ENCODE data around the gene PARVG.
A peak's percentile ranks its signal among the peaks of the same experiment; 100 is the strongest.

PARVG gene

DNA sequence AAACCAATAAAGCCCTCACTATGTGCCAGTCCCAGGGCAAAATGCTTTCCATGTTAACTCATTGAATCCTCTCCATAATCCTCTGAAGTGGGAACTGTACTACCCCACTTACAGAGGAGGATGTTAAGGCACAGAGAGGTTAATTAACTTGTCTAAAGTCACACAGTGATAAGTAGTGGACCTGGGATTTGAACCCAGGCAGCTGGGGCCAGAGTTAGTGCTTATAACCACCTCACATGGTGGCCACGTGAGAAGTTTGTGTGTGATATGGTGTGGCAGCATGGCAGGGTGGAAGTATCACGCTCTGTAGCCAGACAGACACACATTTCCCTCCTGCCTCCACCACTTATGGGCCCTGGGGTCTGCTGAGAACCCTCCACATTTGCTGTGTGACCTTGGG lies 16.5 kb downstream of the PARVG start:
- DNase-seq = no peak

DNA sequence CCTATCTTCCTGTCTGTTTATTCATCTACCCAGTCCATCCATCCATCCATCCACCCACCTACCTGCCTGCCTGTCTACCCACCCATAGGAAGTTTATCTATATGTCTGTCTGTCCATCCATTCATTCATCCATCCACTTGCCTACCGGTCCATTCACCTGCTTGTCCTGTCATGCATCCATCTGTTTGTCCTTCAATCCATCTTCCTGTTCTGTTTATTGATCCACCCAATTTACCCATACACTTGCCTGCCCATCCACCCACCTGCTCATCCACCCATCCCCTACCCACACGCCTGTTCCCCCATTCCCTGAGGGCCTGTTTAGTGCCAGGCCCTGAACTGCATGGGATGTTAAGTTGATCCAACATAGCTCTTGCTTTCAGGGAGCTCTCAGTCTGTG lies 18.4 kb downstream of the PARVG start:
- DNase-seq = no peak

DNA sequence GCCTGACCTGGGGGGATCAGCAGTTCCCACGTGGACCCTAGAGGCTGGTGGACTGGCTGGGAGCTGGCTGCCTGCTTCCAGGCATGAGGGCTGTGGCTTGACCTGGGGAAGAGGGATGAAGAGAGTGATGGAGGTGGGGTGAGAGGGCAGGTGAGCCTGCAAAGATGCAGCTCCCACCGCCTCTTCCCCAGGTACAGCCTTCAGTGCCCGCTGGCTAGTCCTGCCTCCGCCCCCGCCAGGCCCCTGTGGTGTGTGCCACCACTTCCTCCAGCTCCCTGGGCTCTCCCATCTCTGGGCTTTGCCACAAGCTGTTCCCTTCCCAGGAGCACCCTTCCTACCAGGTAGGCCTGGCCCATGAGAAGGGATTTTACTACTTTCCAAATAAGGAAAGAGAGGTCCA lies 19.1 kb downstream of the PARVG start:
- DNase-seq = peak; percentile 22

DNA sequence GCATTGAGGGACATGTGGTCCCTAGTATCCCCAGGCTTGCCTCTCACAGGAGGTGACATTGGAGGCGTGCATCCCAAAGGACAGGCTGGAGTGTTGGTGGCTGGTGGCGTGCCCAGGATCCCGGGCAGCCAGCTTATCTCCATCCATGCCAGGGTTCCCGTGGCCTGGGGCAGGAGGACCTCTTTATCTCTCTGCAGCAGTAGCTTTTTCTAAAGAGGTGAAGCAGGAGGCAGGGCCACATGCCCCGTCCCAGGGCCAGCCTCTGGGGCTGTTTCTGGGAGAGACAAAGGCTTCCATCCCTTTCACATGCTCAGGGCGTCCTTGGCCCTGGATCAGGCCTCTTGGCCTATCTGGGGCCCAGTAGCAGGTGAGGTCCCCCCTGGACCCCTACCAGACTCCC lies 19.7 kb downstream of the PARVG start:
- no peak for DNase-seq

DNA sequence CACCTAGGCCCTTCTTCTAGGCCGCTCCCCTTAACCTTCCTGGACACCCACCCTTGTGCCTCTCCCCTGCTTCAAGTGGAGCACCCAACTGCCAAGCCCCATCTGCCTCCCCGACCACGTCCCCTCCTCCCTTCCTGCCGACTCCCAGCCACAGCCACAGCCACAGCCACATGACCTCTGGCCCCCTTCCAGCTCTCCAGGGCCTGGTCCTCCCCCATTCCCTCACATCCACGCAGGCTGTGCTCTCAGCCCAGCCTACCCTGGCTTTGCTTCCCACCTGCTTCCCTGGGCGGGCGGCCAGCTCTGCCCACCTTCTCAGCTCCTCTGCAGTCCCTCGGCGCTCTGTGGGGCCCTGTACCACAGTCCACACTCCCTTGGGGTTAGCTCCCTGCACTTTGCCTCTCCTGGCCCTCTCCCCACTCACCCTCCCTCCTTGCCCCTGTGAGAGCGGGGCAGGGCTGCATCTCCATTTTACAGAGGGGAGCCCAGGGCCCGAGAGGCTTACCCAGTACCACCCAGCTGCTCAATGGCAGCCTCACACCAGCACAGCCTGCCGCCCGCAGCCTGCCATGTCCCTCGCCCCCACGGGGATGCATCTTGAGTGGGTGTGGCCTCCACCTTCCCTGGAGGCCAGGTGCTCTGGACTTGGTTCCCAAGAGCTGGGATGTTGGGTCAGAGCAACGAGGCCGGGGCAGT lies 20.3 kb downstream of the PARVG start:
- peak; percentile 44 for DNase-seq

DNA sequence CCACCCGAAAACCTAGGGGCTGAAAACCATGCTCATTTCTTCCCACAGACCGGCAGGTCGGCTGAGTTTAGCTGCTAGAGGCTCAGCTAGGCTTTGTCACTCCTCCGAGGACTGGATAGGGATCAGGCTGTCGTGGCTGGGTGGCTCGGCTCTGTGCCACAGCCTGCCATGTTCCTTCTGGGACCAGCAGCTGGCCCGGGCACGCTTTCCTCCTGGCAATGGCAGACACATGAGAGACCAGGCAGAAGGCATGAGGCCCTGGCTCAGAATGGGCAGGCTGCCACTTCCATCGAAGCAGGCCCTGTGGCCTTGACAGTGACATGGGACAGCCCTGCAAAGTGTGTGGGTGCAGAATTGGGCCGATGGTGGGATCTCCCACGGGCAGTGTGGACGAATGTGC lies 20.9 kb downstream of the PARVG start:
- no peak for DNase-seq

DNA sequence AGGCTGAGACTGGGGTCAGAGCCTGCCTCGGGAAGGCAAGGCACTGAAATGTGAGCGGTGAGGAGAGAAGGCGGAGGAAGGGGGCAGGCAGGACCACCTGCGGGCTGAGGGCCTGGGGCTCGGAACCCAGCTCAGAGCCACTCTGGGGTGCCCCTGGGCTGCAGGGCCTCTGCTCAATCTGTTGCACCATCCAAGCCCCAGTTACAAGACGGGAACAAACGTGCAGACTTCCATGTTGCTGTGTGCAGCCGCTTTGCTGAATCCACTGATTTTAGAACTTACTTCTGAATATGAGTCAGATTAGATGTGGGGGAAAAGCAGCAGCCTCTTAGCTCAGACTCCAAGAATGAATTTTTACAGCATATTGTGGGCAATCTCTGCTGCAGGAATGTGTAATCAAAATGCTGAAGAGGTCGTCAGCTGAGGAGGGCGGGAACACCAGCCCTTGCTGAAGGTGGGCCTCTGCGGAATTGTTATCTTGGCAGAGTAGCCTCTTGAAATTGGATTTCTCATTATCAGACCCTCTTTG lies 21.6 kb downstream of the PARVG start:
- DNase-seq = no peak

DNA sequence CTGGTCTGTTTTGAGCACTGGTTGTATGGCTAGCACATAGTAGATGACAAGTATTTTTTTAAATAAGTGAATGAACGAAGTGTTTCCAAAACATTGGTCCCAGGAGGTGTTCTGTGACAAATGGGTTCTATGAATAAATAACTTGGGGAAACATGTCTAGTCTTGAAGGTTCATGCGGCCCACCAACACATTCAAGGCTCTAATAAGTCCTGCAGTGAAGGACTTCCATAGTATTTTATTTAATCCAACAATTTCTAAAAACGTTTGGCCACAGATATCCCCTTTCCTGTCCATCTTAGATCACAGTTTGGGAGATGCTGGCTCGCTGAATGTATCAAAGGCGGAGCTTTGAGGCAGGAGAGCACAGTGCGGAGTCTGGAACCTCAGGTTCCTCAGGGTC lies 22.5 kb downstream of the PARVG start:
- no peak for DNase-seq

DNA sequence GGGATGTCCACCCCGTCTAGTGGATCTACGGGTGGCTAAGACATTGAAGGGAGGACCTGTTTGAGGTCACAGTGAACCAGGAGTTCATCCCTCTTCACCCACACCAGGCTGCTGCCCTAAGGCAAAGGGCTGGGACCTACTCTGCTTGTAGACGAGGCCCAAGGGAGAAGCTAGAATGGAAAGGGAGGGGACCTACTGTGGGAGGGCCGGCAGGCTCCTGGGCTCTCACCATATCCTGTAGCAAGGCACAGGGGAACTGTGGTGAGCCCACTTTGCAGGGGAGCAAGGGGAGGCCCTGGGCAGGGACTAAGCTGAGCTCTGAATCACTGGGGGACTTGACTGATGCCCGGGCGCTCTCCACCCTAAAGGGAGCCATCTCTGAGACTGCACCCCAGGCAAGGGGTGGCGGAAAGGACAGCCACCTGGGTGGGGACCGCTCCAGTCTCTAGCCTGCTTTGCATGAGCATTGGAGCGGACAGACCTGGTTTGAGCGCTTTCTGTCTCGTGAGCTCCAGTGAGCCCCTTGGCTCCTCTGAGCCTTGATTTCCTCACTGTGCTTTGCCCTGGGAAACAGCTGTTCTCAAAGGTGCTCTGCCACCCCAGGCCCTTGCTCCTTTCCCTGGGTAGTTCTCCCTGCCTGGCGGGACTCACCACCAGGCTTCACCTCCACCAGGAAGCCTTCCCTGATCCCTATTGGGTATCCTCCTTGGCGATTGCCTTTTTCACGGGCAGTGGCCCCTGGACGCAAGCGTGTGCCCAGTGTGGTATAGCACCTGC lies 24.2 kb downstream of the PARVG start:
- DNase-seq = peak; percentile 30

DNA sequence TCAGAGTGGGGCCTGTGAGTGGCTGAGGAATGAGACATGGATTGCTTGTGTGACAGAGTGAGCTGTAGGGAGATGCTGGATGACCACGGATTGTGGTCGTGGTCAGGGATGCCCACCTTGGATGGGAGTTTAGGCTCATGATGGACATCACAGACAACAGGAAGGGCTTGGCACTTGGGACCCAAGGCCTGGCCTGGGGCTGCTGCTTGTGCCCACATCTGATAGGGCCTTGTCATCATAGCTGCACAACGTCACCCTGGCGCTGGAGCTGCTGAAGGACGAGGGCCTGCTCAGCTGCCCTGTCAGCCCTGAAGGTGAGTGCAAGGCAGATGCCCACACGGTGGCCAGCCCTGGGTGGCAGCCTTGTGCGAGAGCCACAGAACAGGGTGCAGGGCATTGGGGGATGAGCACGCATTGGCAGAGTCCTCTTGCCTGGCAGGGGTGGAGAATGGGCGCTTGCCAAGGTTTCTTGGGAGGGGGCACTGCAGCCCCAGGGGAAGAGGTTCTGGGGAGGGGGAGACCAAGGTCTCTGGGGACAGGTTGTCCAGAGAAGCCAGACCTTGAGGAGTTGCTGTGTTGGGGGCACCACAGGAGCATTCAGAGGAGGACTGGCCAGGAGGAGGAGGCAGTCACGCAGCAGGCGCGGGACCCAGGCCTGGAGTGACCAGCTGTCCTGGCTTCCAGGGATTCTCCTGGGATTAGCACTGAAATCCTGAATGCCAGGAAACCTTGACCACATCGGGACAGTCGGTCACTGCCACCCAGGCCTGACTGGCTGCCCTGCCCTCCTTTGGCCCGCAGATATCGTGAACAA lies 25.0 kb downstream of the PARVG start:
- DNase-seq = peak; percentile 38

DNA sequence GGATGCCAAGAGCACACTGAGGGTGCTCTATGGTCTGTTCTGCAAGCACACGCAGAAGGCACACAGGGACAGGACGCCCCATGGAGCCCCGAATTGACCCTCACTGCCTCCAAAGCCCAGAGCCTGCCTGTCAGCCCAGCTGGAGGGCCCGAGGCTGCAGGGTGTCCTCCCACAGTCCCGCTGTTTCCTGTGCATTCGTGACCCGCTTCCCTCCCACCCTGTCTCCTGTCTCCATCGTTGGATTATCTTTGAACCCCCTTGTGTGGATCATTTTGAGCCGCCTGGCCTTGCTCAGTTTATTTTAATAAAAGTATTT lies 25.6 kb downstream of the PARVG start:
- DNase-seq = no peak

DNA sequence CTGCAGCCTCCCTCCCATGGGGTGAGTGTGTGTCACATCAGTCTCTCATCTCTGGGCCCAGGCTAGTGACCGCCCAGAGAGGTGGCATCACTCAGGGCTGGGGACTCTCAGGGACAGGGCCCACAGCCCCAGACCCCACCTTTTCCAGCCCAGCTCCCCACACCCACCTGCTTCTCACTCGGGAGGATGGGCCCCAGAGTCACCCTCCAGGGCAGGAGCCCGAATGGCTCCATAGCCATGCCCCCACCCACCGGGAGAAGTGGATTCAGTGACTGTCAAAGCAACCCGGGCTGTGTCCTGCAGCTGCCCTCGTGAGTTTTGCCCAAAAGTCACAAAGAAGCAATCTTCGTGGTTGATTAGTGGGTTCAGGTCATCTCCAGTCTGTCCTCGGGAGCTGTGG lies 26.0 kb downstream of the PARVG start:
- peak; percentile 35 for DNase-seq

DNA sequence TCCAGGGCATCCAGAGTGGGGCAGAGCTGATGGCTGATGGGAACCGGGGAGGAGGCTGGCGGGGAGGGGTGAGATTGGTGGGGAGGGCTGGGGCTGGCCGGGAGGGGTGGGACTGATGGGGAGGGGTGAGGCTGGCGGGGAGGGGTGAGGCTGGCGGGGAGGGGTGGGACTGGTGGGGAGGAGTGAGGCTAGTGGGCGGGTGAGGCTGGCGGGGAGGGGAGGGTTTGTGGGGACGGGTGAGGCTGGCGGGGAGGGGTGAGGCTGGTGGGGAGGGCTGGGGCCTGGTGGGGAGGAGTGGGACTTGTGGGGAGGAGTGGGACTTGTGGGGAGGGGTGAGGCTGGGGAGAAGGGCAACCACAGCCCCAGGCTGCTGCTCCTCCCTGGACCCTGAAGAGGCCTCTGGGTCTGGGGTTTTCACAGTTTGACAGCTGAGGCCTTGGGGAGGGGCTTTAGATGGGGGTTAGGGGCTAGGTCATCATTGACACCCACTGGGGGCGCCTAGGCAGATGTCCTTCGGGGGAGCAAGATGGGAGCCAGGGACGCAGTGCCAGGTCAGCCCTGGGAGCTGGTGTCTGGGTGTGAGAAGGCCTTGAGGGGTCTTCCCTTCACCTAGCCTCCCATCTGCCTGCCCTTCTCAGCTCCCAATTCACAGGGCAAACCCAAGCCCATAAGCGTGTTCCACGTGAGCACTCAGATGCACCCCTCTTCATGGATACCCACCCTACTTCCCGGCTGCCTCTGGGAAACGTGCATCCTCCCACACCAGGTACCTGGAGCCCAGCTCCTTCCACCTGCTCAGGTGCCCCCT lies 26.7 kb downstream of the PARVG start:
- no peak for DNase-seq

DNA sequence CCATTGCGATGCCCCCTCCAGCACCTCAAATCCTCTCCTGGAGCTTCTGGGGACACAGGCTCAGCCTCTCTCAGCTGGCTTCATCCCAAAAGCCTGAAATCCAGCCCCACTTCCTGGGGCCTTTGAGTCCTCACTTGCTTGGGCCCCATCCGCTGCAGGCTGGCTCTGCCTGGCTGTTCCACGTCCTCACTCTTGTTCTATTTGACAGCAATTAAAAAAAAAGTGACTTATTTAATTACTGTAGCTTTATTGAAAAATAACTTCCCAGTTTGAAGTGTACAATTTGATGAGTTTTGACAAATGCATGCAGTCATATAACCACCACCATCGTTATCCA lies 27.2 kb downstream of the PARVG start:
- no peak for DNase-seq

DNA sequence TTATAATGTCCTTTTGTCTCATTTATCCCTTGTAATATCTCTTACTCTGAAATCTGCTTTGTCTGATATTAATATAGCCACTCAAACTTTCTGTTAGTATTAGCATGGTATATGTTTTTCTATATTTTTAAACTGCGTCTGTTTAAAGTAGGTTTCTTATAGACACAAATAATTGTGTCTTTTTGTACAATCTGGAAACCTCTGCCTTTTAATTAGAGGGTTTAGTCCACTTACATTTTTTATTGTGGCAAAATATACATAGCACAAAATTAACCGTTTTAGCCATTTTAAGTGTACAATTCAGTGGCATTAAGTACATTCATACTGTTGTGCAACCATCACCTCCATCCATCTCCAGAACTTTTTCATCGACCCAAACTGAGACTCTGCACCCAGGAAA lies 28.6 kb downstream of the PARVG start:
- DNase-seq = no peak

DNA sequence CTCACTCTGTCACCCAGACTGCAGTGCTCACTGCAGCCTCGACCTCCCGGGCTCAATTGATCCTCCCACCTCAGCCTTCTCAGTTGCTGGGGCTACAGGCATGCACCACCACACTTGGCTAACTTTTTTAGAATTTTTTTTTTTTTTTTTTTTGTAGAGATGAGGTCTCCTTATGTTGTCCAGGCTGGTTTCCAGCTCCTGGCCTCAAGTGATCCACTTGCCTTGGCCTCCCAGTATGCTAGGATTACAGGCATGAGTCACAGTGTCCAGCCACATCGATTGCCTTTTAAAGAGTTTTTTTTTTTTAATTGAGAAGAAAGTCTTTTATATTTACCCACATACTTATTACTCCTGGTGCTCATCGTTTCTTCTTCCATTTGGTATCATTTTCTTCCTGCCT lies 30.0 kb downstream of the PARVG start:
- no peak for DNase-seq

DNA sequence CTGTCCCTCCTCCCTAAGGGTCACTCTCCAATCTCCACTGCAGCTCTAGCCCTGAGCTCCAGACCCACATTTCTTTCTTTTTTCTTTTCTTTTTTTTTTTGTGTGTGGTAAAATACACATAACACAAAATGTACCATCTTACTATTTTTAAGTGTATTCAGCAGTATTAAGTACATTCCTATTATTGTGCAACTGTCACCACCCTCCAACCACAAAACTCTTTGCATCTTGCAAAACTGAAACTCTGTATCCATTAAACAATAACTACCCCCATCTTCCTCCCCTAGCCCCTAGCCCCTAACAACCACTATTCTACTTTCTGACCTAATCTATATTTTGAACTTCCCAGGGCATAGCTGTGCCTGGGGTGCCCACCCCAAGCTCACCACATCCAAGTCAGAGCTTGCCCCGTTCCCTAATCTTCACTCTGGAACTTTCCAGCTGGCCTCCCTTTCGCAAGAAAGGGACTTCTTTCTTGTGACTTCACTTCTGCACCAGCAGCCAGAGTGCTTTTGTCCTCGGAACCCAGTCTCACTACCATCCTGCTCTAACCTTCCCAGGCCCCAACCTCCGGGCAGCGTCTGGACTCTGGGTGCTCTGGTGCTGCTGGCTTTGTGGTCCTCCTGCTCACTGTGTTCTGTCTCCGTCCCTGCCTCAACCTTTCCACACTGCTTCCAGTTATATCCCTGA lies 30.7 kb downstream of the PARVG start:
- DNase-seq = no peak

DNA sequence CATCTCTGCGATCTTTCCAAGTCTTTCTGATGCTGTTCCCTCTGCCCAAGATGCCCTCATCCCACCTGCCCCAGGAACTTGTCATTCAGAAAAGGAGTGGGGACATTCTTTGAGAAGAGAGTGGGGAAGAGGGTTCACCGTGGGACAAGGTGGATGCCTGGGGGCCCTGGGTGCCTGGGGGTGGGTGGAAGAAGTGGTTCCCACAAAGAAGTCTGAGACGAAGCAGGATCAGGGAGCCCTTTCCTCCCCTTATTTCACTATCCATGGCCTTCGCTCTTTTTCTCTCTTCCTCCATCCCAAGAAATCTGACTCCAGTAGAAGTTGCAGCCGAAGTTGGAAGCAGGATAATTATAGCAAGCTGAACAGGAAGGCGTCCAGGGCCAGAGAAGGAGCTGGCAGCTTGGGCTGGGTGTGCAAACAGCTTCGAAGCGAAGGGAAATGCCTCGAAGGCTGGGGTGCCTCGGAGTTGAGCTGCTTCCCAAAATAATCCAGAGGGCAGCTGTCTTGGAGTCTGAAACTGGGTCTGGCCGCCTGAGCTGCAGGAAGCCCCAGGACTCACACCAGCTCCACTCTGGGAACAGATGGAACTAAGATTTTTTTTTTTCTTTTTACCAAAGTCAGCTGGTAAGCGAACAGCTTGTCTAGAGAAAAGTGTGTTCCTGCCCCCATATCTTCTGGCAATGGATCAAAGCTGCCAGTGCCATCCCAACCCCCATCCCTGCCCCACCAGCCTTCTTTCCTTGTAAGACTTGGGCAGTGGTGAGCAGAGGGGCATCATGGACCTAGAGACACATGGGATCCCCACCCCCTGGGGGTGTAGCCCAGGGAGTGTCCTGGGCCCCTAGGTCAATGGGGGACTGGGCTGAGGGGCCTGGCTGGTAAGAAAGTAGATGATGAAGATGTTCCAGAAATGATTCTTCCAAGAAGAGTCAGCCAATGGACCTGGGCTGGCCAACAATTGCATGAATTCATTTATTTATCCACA lies 31.5 kb downstream of the PARVG start:
- peak; percentile 74 for DNase-seq

DNA sequence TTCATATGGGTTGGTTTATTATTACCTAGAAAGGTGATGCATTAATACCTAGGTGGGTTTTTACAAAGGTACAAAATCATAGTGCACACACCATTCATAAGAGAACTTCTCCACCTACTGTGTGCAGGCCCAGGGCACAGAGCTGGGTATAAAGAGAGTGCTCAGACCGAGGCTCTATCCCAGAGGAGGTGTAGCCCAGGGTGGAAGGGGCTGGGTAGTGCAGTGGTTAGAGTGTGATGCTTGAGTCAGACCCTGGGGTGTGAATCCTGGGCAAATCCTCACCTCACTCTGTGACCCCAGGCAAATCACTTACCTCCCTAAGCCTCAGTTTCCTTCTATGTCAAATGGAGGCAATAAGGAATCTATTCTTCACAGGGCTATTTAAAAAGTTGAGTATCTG lies 32.2 kb downstream of the PARVG start:
- DNase-seq = no peak

DNA sequence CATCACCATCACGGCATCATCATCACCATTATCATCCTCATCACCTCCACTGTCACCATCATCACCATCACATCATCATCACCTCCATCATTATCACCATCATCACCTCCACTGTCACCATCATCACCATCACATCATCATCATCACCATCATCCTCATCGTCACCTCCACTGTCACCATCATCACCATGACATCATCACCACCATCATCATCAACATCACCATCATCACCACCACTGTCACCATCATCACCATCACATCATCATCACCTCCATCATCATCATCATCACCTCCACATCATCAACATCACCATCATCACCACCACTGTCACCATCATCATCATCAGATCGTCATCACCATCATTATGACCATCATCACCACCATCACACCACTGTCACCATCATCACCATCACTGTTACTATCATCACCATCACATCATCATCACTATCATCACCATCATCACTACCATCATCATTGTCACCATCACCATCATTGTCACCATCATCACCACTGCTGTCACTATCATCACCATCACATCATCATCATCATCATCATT lies 32.8 kb downstream of the PARVG start:
- DNase-seq = no peak

DNA sequence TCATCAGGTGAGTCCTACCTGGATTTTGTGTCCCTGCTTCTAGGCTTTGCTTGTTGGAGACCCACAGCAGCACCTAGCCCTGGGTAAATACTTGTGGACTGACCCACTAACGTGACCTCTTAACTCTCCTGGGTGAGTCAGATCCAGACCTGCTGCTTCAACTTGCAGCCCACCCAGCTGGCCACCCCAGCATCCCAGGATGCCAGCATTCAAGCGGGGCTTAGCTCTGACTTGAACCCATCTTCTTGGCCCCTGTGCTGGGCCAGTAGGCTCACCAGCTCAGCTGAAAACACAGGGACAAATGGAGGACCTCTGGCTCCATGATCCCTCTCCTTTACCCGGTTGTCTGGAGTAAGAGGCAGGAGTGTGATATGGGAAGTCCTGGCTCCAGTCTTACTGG lies 33.5 kb downstream of the PARVG start:
- DNase-seq = no peak
